ENCODE data around the gene THAP7.
"Not testable (repeated sequence)": the region's sequence is repeated elsewhere in the genome, so short reads cannot be mapped to it uniquely, and the experiment has no call there.

The THAP7 gene

GRCh38 chr22:21001601-21002325 lies at the start of gene THAP7:
Gene THAP7, minus strand, starts transcription at chr22:21002118. Its CDS starts 207 bp downstream, at chr22:21001911.
- peak; percentile 98 for DNase-seq

- no peak for DNase-seq
Measured at GRCh38 chr22:21051145-21051830, 49.4 kb upstream of the THAP7 start.

- not testable (repeated sequence) for DNase-seq
Measured at GRCh38 chr22:21048965-21049364, 47.0 kb upstream of the THAP7 start.

- DNase-seq, result not testable (repeated sequence)
Measured at GRCh38 chr22:21048448-21048847, 46.5 kb upstream of the THAP7 start.

GRCh38 chr22:21047730-21048129 lies 45.8 kb upstream of the THAP7 start:
- no peak for DNase-seq

GRCh38 chr22:21047035-21047661 lies 45.2 kb upstream of the THAP7 start:
- DNase-seq, result no peak

GRCh38 chr22:21045585-21046294 lies 43.8 kb upstream of the THAP7 start, which contains the start of gene LRRC74B:
Gene LRRC74B, plus strand, starts transcription at chr22:21045946. Its CDS starts 41 bp downstream, at chr22:21045987.
- DNase-seq, result peak; percentile 96

GRCh38 chr22:21044931-21045584 lies 43.1 kb upstream of the THAP7 start:
- DNase-seq, result peak; percentile 64

- DNase-seq, result no peak
Measured at GRCh38 chr22:21043860-21044535, 42.1 kb upstream of the THAP7 start.

GRCh38 chr22:21042978-21043859 lies 41.3 kb upstream of the THAP7 start:
- no peak for DNase-seq

- DNase-seq, result no peak
Measured at GRCh38 chr22:21041937-21042336, 40.0 kb upstream of the THAP7 start.

- not testable (repeated sequence) for DNase-seq
Measured at GRCh38 chr22:21039158-21039557, 37.2 kb upstream of the THAP7 start.

- DNase-seq, result no peak
Measured at GRCh38 chr22:21038405-21038804, 36.5 kb upstream of the THAP7 start.

GRCh38 chr22:21034989-21035388 lies 33.1 kb upstream of the THAP7 start:
- DNase-seq, result no peak

GRCh38 chr22:21033895-21034294 lies 32.0 kb upstream of the THAP7 start:
- DNase-seq, result no peak

- DNase-seq, result no peak
Measured at GRCh38 chr22:21032868-21033688, 31.2 kb upstream of the THAP7 start.

- DNase-seq, result peak; percentile 40
Measured at GRCh38 chr22:21032037-21032867, 30.3 kb upstream of the THAP7 start, which contains the start of gene SLC7A4. Gene SLC7A4, minus strand, starts transcription at chr22:21032561. Its CDS starts 749 bp downstream, at chr22:21031812.

- DNase-seq, result no peak
Measured at GRCh38 chr22:21031545-21032036, 29.7 kb upstream of the THAP7 start.
